Measurements from ENCODE around the gene DNAJB1.
"Not testable (repeated sequence)": the region's sequence is repeated elsewhere in the genome, so short reads cannot be mapped to it uniquely, and the experiment has no call there.

DNA sequence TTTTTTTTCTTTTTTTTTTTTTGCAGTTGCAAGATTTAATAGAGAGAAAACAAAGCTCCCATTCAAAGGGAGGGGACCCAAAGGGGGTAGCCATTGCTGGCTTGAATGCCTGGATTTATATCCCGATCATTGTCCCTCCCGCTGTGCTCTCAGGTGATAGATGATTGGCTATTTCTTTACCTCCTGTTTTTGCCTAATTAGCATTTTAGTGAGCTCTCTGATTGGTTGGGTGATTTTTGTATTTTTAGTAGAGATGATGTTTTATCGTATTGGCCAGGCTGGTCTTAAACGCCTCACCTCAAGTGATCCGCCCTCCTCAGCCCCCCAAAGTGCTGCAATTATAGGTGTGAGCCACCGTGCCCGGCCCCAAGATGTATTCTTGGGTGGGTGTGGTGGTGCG lies 13.6 kb downstream of the DNAJB1 start:
- not testable (repeated sequence) for TF ChIP-seq EZH2 (IDR thresholded peaks at IDR 0.05; ENCODE audit: insufficient read depth, poor library complexity, severe bottlenecking); EZH2phosphoT487 (IDR thresholded peaks at IDR 0.05; ENCODE audit: insufficient read depth, low read depth)

Data from GM23248 (cell line).